ENCODE results near the gene PLD6. TPM values are rescaled to one million over a fixed set of nuclear protein-coding genes. Genes with fewer than 3 reads are reported as not detected.

PLD6 gene
- total and polyA plus RNA-seq, 2 experiments from 2014 or later = 0.65 to 1.0 TPM

DNA sequence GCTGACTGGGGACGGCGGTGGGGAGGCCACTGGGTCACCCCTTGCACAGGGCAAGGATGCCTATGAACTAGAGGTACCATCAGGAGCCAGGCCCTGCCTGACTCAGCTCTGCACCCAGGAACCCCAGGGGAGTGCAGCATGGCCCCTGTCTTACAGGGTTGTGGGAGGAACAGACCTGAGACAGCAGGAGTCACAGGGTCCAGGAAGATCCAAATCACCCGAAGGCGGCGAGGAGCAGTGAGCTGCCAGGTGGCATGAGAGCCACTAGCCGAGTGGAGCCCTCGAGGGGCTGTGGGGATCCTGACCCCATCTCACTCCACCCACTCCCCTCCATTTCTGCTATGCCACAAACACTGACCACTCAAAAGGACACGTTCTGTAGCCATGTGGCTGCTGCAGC is 30.8 kb downstream of the PLD6 start:
- peaks cover 6% of the 10 kb centered on the region; the same call in 1 of the 2 replicates for H3K79me2 ChIP-seq (ENCODE audit: insufficient read depth)
- DNase-seq = no peak
- no peaks in the 10 kb centered on the region for H3K9me2 ChIP-seq (ENCODE audit: insufficient read depth)
- no peak overlapping the region for H2AFZ ChIP-seq
- no peak overlapping the region for H3K9ac ChIP-seq
- no peaks in the 10 kb centered on the region for H3K27me3 ChIP-seq (replicated peaks; ENCODE audit: insufficient read depth)
- in situ Hi-C loops (cut with MboI) = no loop called here
- H3F3A ChIP-seq (ENCODE audit: insufficient read depth) = no peaks in the 10 kb centered on the region
- peaks cover 66% of the 10 kb centered on the region for H3K36me3 ChIP-seq (ENCODE audit: low read depth)
- H3K27ac ChIP-seq = no peak overlapping the region
- no peak overlapping the region for H3K4me3 ChIP-seq
- H4K20me1 ChIP-seq (ENCODE audit: insufficient read depth) = no peaks in the 10 kb centered on the region
- WGBS, 2 experiments (ENCODE audit: low coverage in 1 of 2, low lambda C conversion rate in 2 of 2, missing lambda C conversion rate in 2 of 2) = 94 to 97% methylated on average over 8 of the region's 8 CpGs
- no peaks in the 10 kb centered on the region for H3K4me1 ChIP-seq (ENCODE audit: insufficient read depth)
- no peak for TF ChIP-seq EZH2phosphoT487 (IDR thresholded peaks at IDR 0.05; ENCODE audit: insufficient read depth, low read depth)
- TF ChIP-seq EZH2 (IDR thresholded peaks at IDR 0.05; ENCODE audit: insufficient read depth, poor library complexity, severe bottlenecking) = no peak
- no peak overlapping the region for H3K4me2 ChIP-seq (ENCODE audit: unreplicated experiment)
- H3K9me3 ChIP-seq (ENCODE audit: low read depth) = no peaks in the 10 kb centered on the region

DNA sequence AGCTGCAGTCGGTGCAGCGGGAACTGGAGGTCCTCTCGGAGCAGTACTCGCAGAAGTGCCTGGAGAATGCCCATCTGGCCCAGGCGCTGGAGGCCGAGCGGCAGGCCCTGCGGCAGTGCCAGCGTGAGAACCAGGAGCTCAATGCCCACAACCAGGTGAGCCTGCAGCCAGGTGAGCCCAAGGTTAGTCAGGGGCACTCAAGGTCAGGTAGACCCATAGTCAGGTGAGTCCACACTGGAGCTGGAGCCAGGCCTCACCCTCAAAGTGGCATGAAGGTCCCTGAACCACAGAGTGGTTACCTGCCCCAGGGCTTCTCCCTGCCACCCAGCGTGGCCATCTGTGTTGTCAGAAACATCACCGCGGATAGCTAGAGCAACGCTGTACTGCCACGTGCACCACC is 32.2 kb downstream of the PLD6 start:
- DNase-seq = no peak
- Histone ChIP-seq H3K36me3 (ENCODE audit: low read depth) (peaks cover 63% of the 10 kb centered on the region), H2AFZ (no peak overlapping the region), H3K27ac (no peak overlapping the region), H3K27me3 (replicated peaks; ENCODE audit: insufficient read depth) (no peaks in the 10 kb centered on the region), H4K20me1 (ENCODE audit: insufficient read depth) (no peaks in the 10 kb centered on the region), H3K9me3 (ENCODE audit: low read depth) (no peaks in the 10 kb centered on the region), H3K9ac (no peak overlapping the region), H3K9me2 (ENCODE audit: insufficient read depth) (no peaks in the 10 kb centered on the region), H3K79me2 (ENCODE audit: insufficient read depth) (peaks cover 17% of the 10 kb centered on the region), H3K4me1 (ENCODE audit: insufficient read depth) (no peaks in the 10 kb centered on the region), H3F3A (ENCODE audit: insufficient read depth) (no peaks in the 10 kb centered on the region), H3K4me2 (ENCODE audit: unreplicated experiment) (no peak overlapping the region), H3K4me3 (no peak overlapping the region)
- WGBS, 2 experiments (ENCODE audit: low coverage in 1 of 2, low lambda C conversion rate in 2 of 2, missing lambda C conversion rate in 2 of 2) = 92 to 94% methylated on average over 14 of the region's 14 CpGs
- TF ChIP-seq EZH2 (IDR thresholded peaks at IDR 0.05; ENCODE audit: insufficient read depth, poor library complexity, severe bottlenecking) (no peak), EZH2phosphoT487 (IDR thresholded peaks at IDR 0.05; ENCODE audit: insufficient read depth, low read depth) (no peak)
- in situ Hi-C loops (cut with MboI) = no loop called here

DNA sequence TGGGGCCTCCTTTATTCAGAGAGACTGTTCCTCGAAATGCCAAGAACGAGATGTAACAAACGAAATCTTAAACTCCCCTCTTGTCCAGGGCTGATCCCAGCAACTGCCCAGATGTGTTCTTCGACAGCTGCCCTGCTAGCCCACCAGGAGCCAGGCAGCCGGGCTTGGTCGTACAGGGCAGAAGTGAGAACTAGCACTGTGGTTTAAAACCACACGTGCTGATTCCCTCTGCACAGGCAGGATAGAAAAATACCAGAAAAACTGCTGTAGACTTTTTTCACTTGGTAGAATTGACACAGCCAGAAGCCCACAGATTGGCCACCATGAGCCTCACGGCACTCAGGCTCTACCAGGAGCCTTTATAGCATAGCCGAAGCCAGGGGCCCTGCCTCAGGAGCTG is 33.1 kb downstream of the PLD6 start:
- TF ChIP-seq EZH2 (IDR thresholded peaks at IDR 0.05; ENCODE audit: insufficient read depth, poor library complexity, severe bottlenecking) (no peak), EZH2phosphoT487 (IDR thresholded peaks at IDR 0.05; ENCODE audit: insufficient read depth, low read depth) (no peak)
- H4K20me1 ChIP-seq (ENCODE audit: insufficient read depth) = no peaks in the 10 kb centered on the region
- in situ Hi-C loops (cut with MboI) = no loop called here
- H3K27me3 ChIP-seq (replicated peaks; ENCODE audit: insufficient read depth) = no peaks in the 10 kb centered on the region
- H3K9me2 ChIP-seq (ENCODE audit: insufficient read depth) = no peaks in the 10 kb centered on the region
- no peaks in the 10 kb centered on the region for H3K4me1 ChIP-seq (ENCODE audit: insufficient read depth)
- no peak overlapping the region for H3K27ac ChIP-seq
- H3F3A ChIP-seq (ENCODE audit: insufficient read depth) = no peaks in the 10 kb centered on the region
- H3K9me3 ChIP-seq (ENCODE audit: low read depth) = no peaks in the 10 kb centered on the region
- no peak overlapping the region for H2AFZ ChIP-seq
- no peak overlapping the region for H3K4me2 ChIP-seq (ENCODE audit: unreplicated experiment)
- H3K9ac ChIP-seq = no peak overlapping the region
- no peak overlapping the region for H3K4me3 ChIP-seq
- WGBS, 2 experiments (ENCODE audit: low coverage in 1 of 2, low lambda C conversion rate in 2 of 2, missing lambda C conversion rate in 2 of 2) = 93 to 97% methylated on average over 9 of the region's 9 CpGs
- H3K79me2 ChIP-seq (ENCODE audit: insufficient read depth) = peaks cover 24% of the 10 kb centered on the region
- no peak for DNase-seq
- peaks cover 56% of the 10 kb centered on the region for H3K36me3 ChIP-seq (ENCODE audit: low read depth)

DNA sequence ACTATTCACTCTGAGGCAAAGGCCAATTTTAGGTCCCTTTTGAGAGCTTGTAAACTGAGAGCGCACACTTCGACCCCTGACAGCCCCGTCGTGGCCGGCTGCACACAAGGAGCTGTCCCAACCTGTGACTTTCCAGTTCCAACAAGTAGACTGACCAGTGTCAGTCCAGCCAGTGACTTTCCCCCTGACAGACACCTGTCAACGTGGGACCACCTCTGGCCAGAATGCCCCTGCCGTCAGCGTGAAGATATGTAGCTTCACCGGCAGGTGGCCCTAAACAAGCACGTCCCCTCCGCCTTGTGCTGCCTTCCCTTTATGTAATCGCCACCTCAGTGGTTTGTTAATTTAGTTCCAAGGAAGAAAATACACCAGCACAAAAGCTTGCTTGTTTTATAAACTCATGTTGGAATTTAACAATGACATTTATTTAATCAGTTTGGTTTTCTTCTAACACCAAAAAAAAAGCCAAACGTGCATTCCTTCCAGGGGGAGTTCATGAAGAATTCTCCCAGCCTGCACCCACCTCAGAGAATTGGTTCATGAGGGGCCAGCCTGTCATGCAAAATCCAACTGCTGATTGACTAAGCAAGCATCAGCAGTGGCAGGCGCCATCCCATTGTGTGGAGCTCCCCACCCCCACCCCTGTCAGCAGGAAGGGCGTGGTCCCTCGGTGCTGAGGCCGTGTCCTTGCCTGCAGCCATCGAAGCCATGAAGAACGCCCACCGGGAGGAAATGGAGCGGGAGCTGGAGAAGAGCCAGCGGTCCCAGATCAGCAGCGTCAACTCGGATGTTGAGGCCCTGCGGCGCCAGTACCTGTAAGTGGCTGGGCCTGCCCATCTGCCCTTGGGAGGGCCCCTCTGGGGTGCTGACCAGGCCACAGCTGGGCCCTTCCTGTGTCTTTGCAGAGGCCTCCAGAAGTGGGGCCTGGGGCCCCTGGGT is 33.9 kb downstream of the PLD6 start:
- no peak overlapping the region for H3K9ac ChIP-seq
- peaks cover 27% of the 10 kb centered on the region for H3K79me2 ChIP-seq (ENCODE audit: insufficient read depth)
- H3K27me3 ChIP-seq (replicated peaks; ENCODE audit: insufficient read depth) = no peaks in the 10 kb centered on the region
- no peak overlapping the region for H3K4me3 ChIP-seq
- H4K20me1 ChIP-seq (ENCODE audit: insufficient read depth) = no peaks in the 10 kb centered on the region
- no peak overlapping the region for H3K4me2 ChIP-seq (ENCODE audit: unreplicated experiment)
- H3K4me1 ChIP-seq (ENCODE audit: insufficient read depth) = no peaks in the 10 kb centered on the region
- no peak for TF ChIP-seq EZH2phosphoT487 (IDR thresholded peaks at IDR 0.05; ENCODE audit: insufficient read depth, low read depth)
- TF ChIP-seq EZH2 (IDR thresholded peaks at IDR 0.05; ENCODE audit: insufficient read depth, poor library complexity, severe bottlenecking) = no peak
- DNase-seq = no peak
- no peaks in the 10 kb centered on the region for H3F3A ChIP-seq (ENCODE audit: insufficient read depth)
- no peak overlapping the region for H3K27ac ChIP-seq
- no peak overlapping the region for H2AFZ ChIP-seq
- WGBS, 2 experiments (ENCODE audit: low coverage in 1 of 2, low lambda C conversion rate in 2 of 2, missing lambda C conversion rate in 2 of 2) = 82% methylated on average over 25 to 26 of the region's 26 CpGs
- no peaks in the 10 kb centered on the region for H3K9me3 ChIP-seq (ENCODE audit: low read depth)
- in situ Hi-C loops (cut with MboI) = no loop called here
- H3K9me2 ChIP-seq (ENCODE audit: insufficient read depth) = no peaks in the 10 kb centered on the region
- peaks cover 49% of the 10 kb centered on the region for H3K36me3 ChIP-seq (ENCODE audit: low read depth)
